ENCODE data around the gene LTV1. TPM values are rescaled to one million over a fixed set of nuclear protein-coding genes. Genes with fewer than 3 reads are reported as not detected.
A peak's percentile ranks its signal among the peaks of the same experiment; 100 is the strongest.
"Not testable (repeated sequence)": the region's sequence is repeated elsewhere in the genome, so short reads cannot be mapped to it uniquely, and the experiment has no call there.

Gene LTV1
- polyA plus RNA-seq = 25.4 and 35.5 TPM in 2 replicates
- 19.7 and 24.8 TPM in 2 replicates for polyA minus RNA-seq

GRCh38 chr6:143842902-143843676, at the start of gene LTV1:
Gene LTV1, plus strand, starts transcription at chr6:143843338. Its CDS starts 140 bp downstream, at chr6:143843478.
- Histone ChIP-seq H4K20me1 (ENCODE audit: insufficient read depth) (no peaks in the 10 kb centered on the region), H3K27ac (ENCODE audit: low read length) (peak within 1 kb of the TSS; percentile 95)

GRCh38 chr6:143796551-143796950, 46.6 kb upstream of the LTV1 start:
- H2AFZ ChIP-seq (ENCODE audit: low read depth, low read length); H3K27ac ChIP-seq (ENCODE audit: low read length): not testable (repeated sequence)

More at GRCh38 chr6:143842902-143843676, at the start of gene LTV1:
- Histone ChIP-seq H3K27me3 (ENCODE audit: insufficient read depth, low read depth, low read length) (no peaks in the 10 kb centered on the region), H3K9me3 (ENCODE audit: low read length) (no peaks in the 10 kb centered on the region), H3F3A (ENCODE audit: insufficient read depth, low read length, poor library complexity, severe bottlenecking) (no peaks in the 10 kb centered on the region), H3K4me3 (ENCODE audit: low read length) (peak within 1 kb of the TSS; percentile 91), H3K36me3 (ENCODE audit: insufficient read depth, low read length) (peaks cover 9% of the 10 kb centered on the region), H3K9me2 (ENCODE audit: insufficient read depth, low read length) (no peaks in the 10 kb centered on the region), H2AFZ (ENCODE audit: low read depth, low read length) (peak within 1 kb of the TSS; percentile 87), H3K9ac (ENCODE audit: low read length) (peak within 1 kb of the TSS; percentile 88), H3K4me2 (ENCODE audit: low read length) (peak within 1 kb of the TSS; percentile 99), H3K79me2 (replicated peaks; ENCODE audit: insufficient read depth, low read length) (peaks cover 22% of the 10 kb centered on the region)
- TF ChIP-seq SMC3 (conservative IDR thresholded peaks at IDR 0.05; ENCODE audit: poor library complexity) (peak; percentile 62), TAF1 (IDR thresholded peaks at IDR 0.05; ENCODE audit: low read depth) (peak; percentile 65), REST (IDR thresholded peaks at IDR 0.05; ENCODE audit: borderline replicate concordance) (no peak), CTCF (IDR thresholded peaks at IDR 0.05; ENCODE audit: poor library complexity, severe bottlenecking) (peak; percentile 30), MXI1 (conservative IDR thresholded peaks at IDR 0.05; ENCODE audit: poor library complexity, severe bottlenecking) (peak; percentile 99), POLR2AphosphoS5 (IDR thresholded peaks at IDR 0.05) (peak; percentile 90), EZH2 (IDR thresholded peaks at IDR 0.05; ENCODE audit: borderline replicate concordance, insufficient read depth, low read length, poor library complexity, severe bottlenecking) (no peak), RAD21 (conservative IDR thresholded peaks at IDR 0.05) (peak; percentile 56), EP300 (conservative IDR thresholded peaks at IDR 0.05; ENCODE audit: poor library complexity, severe bottlenecking) (peak; percentile 61)

GRCh38 chr6:143798487-143798886, 44.7 kb upstream of the LTV1 start:
- H3K9me3 ChIP-seq (ENCODE audit: low read length); H3K27me3 ChIP-seq (ENCODE audit: insufficient read depth, low read depth, low read length); H3F3A ChIP-seq (ENCODE audit: insufficient read depth, low read length, poor library complexity, severe bottlenecking); H2AFZ ChIP-seq (ENCODE audit: low read depth, low read length); H3K36me3 ChIP-seq (ENCODE audit: insufficient read depth, low read length); H4K20me1 ChIP-seq (ENCODE audit: insufficient read depth); H3K27ac ChIP-seq (ENCODE audit: low read length); H3K4me2 ChIP-seq (ENCODE audit: low read length); H3K4me3 ChIP-seq (ENCODE audit: low read length); H3K79me2 ChIP-seq (replicated peaks; ENCODE audit: insufficient read depth, low read length); H3K9ac ChIP-seq (ENCODE audit: low read length); H3K9me2 ChIP-seq (ENCODE audit: insufficient read depth, low read length): not testable (repeated sequence)

More at GRCh38 chr6:143796551-143796950, 46.6 kb upstream of the LTV1 start:
- not testable (repeated sequence) for H3K9ac ChIP-seq (ENCODE audit: low read length); H3F3A ChIP-seq (ENCODE audit: insufficient read depth, low read length, poor library complexity, severe bottlenecking); H3K4me2 ChIP-seq (ENCODE audit: low read length); H3K9me2 ChIP-seq (ENCODE audit: insufficient read depth, low read length); H4K20me1 ChIP-seq (ENCODE audit: insufficient read depth); H3K9me3 ChIP-seq (ENCODE audit: low read length); H3K4me3 ChIP-seq (ENCODE audit: low read length); H3K79me2 ChIP-seq (replicated peaks; ENCODE audit: insufficient read depth, low read length); H3K36me3 ChIP-seq (ENCODE audit: insufficient read depth, low read length); H3K27me3 ChIP-seq (ENCODE audit: insufficient read depth, low read depth, low read length)

Data from neural cell (in vitro differentiated cells).